Prostate gland (tissue), 2 donors: ENCODE results near the gene TRAPPC4.

Source experiments
- POLR2A ChIP-seq: fragments of 450-650 bp; IDR thresholded peaks from one replicate; pipeline ENCODE4 v1.6.1; 2016; ENCODE audit warnings: antibody characterized with exemption, mild to moderate bottlenecking
- POLR2AphosphoS5 ChIP-seq: sonication (generic); formaldehyde crosslinking; IDR thresholded peaks from one replicate; pipeline ENCODE4 v1.6.1; 2017; ENCODE audit warnings: antibody characterized with exemption
- TF ChIP-seq, protein P1 (sequence below), 4 experiments: fragments of 200-600 bp in 2 of 4; fragments of 450-650 bp in 2 of 4; sonication (generic) in 2 of 4; IDR thresholded peaks; 1 replicate in 3 of 4; 2 replicates in 1 of 4; pipeline ENCODE4 v1.5.1; 2016 to 2019; ENCODE audit warnings: antibody characterized with exemption in 4 of 4, mild to moderate bottlenecking in 2 of 4, moderate library complexity in 2 of 4

DNA sequence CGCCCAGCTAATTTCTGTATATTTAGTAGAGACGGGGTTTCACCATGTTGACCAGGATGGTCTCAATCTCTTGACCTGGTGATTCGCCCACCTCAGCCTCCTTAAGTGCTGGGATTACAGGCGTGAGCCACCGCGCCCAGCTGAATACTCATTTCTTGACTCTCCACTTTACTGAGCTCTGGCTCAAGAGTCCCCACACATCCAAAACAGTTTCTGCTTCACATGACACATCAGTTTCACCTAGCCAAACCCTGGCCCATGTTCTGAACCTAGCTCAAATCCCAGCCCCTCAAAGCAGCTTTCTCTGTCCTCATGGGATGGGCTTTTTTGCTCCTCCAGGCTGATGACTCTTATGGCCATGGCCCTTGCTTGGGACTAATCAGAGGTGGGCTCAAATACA lies 28.6 kb downstream of the TRAPPC4 start:
- TF ChIP-seq POLR2A (no peak), POLR2AphosphoS5 (no peak)
- TF ChIP-seq, protein P1, sequence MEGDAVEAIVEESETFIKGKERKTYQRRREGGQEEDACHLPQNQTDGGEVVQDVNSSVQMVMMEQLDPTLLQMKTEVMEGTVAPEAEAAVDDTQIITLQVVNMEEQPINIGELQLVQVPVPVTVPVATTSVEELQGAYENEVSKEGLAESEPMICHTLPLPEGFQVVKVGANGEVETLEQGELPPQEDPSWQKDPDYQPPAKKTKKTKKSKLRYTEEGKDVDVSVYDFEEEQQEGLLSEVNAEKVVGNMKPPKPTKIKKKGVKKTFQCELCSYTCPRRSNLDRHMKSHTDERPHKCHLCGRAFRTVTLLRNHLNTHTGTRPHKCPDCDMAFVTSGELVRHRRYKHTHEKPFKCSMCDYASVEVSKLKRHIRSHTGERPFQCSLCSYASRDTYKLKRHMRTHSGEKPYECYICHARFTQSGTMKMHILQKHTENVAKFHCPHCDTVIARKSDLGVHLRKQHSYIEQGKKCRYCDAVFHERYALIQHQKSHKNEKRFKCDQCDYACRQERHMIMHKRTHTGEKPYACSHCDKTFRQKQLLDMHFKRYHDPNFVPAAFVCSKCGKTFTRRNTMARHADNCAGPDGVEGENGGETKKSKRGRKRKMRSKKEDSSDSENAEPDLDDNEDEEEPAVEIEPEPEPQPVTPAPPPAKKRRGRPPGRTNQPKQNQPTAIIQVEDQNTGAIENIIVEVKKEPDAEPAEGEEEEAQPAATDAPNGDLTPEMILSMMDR (IDR thresholded peaks at IDR 0.05): no peak
